Erythroblast (primary cell): ENCODE data around the gene LLCFC1.

ENCODE experiments used
- GATA1 ChIP-seq: IDR thresholded peaks from 2 replicates; pipeline ENCODE4 v1.6.1; 2011; ENCODE audit warnings: low read depth, mild to moderate bottlenecking, control low read depth, low read length, moderate library complexity
- POLR2A ChIP-seq: IDR thresholded peaks from 2 replicates; pipeline ENCODE4 v1.6.1; 2011; ENCODE audit warnings: mild to moderate bottlenecking, low read length

- TF ChIP-seq POLR2A (no peak), GATA1 (no peak)
These were observed 23.7 kb downstream of the LLCFC1 start for GRCh38 chr7:142962991-142963390.
